HepG2 (cell line): ENCODE measurements around the gene NECAB2. TPM values are rescaled to one million over a fixed set of nuclear protein-coding genes. Genes with fewer than 3 reads are reported as not detected.
A peak's percentile ranks its signal among the peaks of the same experiment; 100 is the strongest.
"Not testable (repeated sequence)": the region's sequence is repeated elsewhere in the genome, so short reads cannot be mapped to it uniquely, and the experiment has no call there.

Experiments
- ATAC-seq: fragments of 200-7000 bp; cut with Tn5 transposase; 3 replicates; pipeline ENCODE4 v1.9.1; 2020; ENCODE audit warnings: mild to moderate bottlenecking, moderate library complexity
- BruUV-seq: library from RNA; stranded (reverse); fragments of 400-500 nt; replicated peaks from 2 replicates; lab custom pipeline; 2021; lab: Mats Ljungman, UMichigan
- CTCF ChIA-PET: fragments of 300-600 bp; formaldehyde crosslinking; extraction: SDS; loops from one replicate; lab custom pipeline; 2021; ENCODE audit warnings: low total read pairs, inconsistent platforms, low intra/inter-chr PET ratio; lab: Yijun Ruan, JAX
- POLR2A ChIA-PET: fragments of 350-600 bp; sonication (Branson Sonifier 250); formaldehyde crosslinking; loops from one replicate; lab custom pipeline; 2020; ENCODE audit warnings: antibody characterized with exemption, inconsistent platforms; lab: Yijun Ruan, JAX
- DNase-seq: peaks from one replicate; pipeline ENCODE4 v3.0.0-alpha.2; 2015; ENCODE audit warnings: low spot score
- FAIRE-seq: peaks from 3 replicates; lab custom pipeline; 2011; peaks lifted over from hg19 to GRCh38; lab: Jason Lieb, UNC
- H2AFZ ChIP-seq: one replicate; pipeline ENCODE4 v1.6.1; 2011; ENCODE audit warnings: low read length, inconsistent platforms
- H3K27ac ChIP-seq: fragments of 300-600 bp; 3 replicates; pipeline ENCODE4 v1.8.0; 2011; ENCODE audit warnings: mixed run types, mild to moderate bottlenecking, mixed read lengths, low read length, inconsistent platforms; ENCODE audit not compliant: insufficient read depth; ENCODE audit errors: extremely low read length
- H3K27me3 ChIP-seq, 2 experiments: fragments of 200-600 bp in 1 of 2; 2 replicates in 1 of 2; 3 replicates in 1 of 2; pipeline versions ENCODE4 v1.6.0 to v1.8.0; 2011; ENCODE audit warnings: low read length in 2 of 2, mild to moderate bottlenecking in 2 of 2, moderate library complexity in 2 of 2, inconsistent platforms in 1 of 2; ENCODE audit not compliant: insufficient read depth in 2 of 2, control insufficient read depth in 1 of 2
- H3K36me3 ChIP-seq, 2 experiments: fragments of 200-600 bp in 1 of 2; replicated peaks in 1 of 2; 2 replicates in 1 of 2; 3 replicates in 1 of 2; pipeline versions ENCODE4 v1.5.1 to v1.8.0; 2011; ENCODE audit warnings: low read length in 2 of 2, inconsistent platforms in 1 of 2; ENCODE audit not compliant: insufficient read depth in 2 of 2, control insufficient read depth in 1 of 2
- H3K4me1 ChIP-seq: 2 replicates; pipeline ENCODE4 v1.5.1; 2012; ENCODE audit warnings: low read length, inconsistent platforms; ENCODE audit not compliant: insufficient read depth
- H3K4me2 ChIP-seq: 2 replicates; pipeline ENCODE4 v1.6.0; 2011; ENCODE audit warnings: low read depth, low read length, inconsistent platforms
- H3K4me3 ChIP-seq, 3 experiments: fragments of 200-600 bp in 1 of 3; sonication (generic), shearing (Covaris generic) in 1 of 3; replicated peaks in 1 of 3; 2 replicates each; pipeline ENCODE4 v1.5.1; 2011 to 2016; ENCODE audit warnings: low read length in 3 of 3, inconsistent platforms in 2 of 3, low read depth in 2 of 3, mild to moderate bottlenecking in 2 of 3, control low read depth in 1 of 3, mixed read lengths in 1 of 3; ENCODE audit not compliant: insufficient read depth in 1 of 3
- H3K79me2 ChIP-seq: one replicate; pipeline ENCODE4 v1.6.1; 2011; ENCODE audit warnings: low read length, inconsistent platforms; ENCODE audit not compliant: insufficient read depth
- H3K9ac ChIP-seq: 2 replicates; pipeline ENCODE4 v1.6.0; 2011; ENCODE audit warnings: mild to moderate bottlenecking, low read depth, low read length, inconsistent platforms; ENCODE audit not compliant: insufficient read depth
- H3K9me3 ChIP-seq: 2 replicates; pipeline ENCODE4 v1.5.1; 2012; ENCODE audit warnings: mild to moderate bottlenecking, low read length
- H4K20me1 ChIP-seq: 2 replicates; pipeline ENCODE4 v1.6.0; 2011; ENCODE audit warnings: inconsistent platforms, mild to moderate bottlenecking, low read length, moderate library complexity; ENCODE audit not compliant: insufficient read depth
- ARNTL ChIP-seq: sonication (generic); formaldehyde crosslinking; IDR thresholded peaks from 2 replicates; pipeline ENCODE4 v1.4.0; 2020; ENCODE audit warnings: mild to moderate bottlenecking, missing genetic modification reagents
- ATF7 ChIP-seq, 2 experiments: fragments of 450-650 bp in 1 of 2; sonication (generic) in 1 of 2; formaldehyde crosslinking in 1 of 2; IDR thresholded peaks; 2 replicates each; pipeline versions ENCODE4 v1.4.0 to v1.6.1; 2016 to 2020; ENCODE audit warnings: antibody characterized with exemption in 1 of 2, mild to moderate bottlenecking in 1 of 2, missing genetic modification reagents in 1 of 2
- CREB1 ChIP-seq, 2 experiments: fragments of 450-650 bp in 1 of 2; IDR thresholded peaks; 2 replicates each; pipeline ENCODE4 v1.6.1; 2016 to 2017; ENCODE audit warnings: control low read depth in 1 of 2, mild to moderate bottlenecking in 1 of 2, missing compliant biosample characterization in 1 of 2, missing genetic modification characterization in 1 of 2
- DPF2 ChIP-seq: sonication (generic); formaldehyde crosslinking; IDR thresholded peaks from 2 replicates; pipeline ENCODE4 v1.4.0; 2020; ENCODE audit warnings: mild to moderate bottlenecking, low read depth, missing genetic modification reagents, borderline replicate concordance
- MAZ ChIP-seq, 2 experiments: sonication (generic) in 1 of 2; formaldehyde crosslinking in 1 of 2; IDR thresholded peaks; 2 replicates each; pipeline versions ENCODE4 v1.5.0 to v1.6.1; 2012 to 2020; ENCODE audit warnings: low read depth in 2 of 2, mild to moderate bottlenecking in 2 of 2, borderline replicate concordance in 1 of 2, improper control_type of control experiment in 1 of 2, low read length in 1 of 2, missing genetic modification reagents in 1 of 2, moderate library complexity in 1 of 2
- PRPF4 ChIP-seq: fragments of 200-400 bp; formaldehyde crosslinking; IDR thresholded peaks from 2 replicates; pipeline ENCODE4 v1.6.1; 2016; ENCODE audit warnings: low read length, low read depth; ENCODE audit not compliant: poor library complexity, severe bottlenecking
- ZBTB38 ChIP-seq: sonication (generic); formaldehyde crosslinking; IDR thresholded peaks from 2 replicates; pipeline ENCODE4 v1.5.1; 2020; ENCODE audit warnings: mild to moderate bottlenecking, missing genetic modification reagents
- ZMYM3 ChIP-seq: sonication (generic); formaldehyde crosslinking; IDR thresholded peaks from 2 replicates; pipeline ENCODE4 v1.5.1; 2020; ENCODE audit warnings: mild to moderate bottlenecking, missing genetic modification reagents
- ZNF343 ChIP-seq: sonication (generic); formaldehyde crosslinking; IDR thresholded peaks from 2 replicates; pipeline ENCODE4 v1.4.0; 2020; ENCODE audit warnings: mild to moderate bottlenecking, missing genetic modification reagents
- ZNF460 ChIP-seq: sonication (generic); formaldehyde crosslinking; IDR thresholded peaks from 2 replicates; pipeline ENCODE4 v1.5.1; 2020; ENCODE audit warnings: missing genetic modification reagents, mild to moderate bottlenecking, borderline replicate concordance
- ZNF598 ChIP-seq: sonication (generic); formaldehyde crosslinking; IDR thresholded peaks from 2 replicates; pipeline ENCODE4 v1.5.1; 2020; ENCODE audit warnings: mild to moderate bottlenecking, missing genetic modification reagents, borderline replicate concordance
- WGBS: methylation state at CpG from one replicate; pipeline ENCODE4 v1.1.6; 2017; ENCODE audit warnings: low lambda C conversion rate; 5-methylcytosine and 5-hydroxymethylcytosine counted together
- in situ Hi-C: cut with HindIII; loops from 2 replicates; pipeline ENCODE4 v1.10.0; 2017; ENCODE audit warnings: low pct_unique_long_range_greater_than_20kb; ENCODE audit not compliant: extremely low pct_ligation_motif_present
- intact Hi-C: fragments of 100-400 bp; cut with micrococcal nuclease; formaldehyde crosslinking; loops from one replicate; pipeline ENCODE4 v1.10.0; 2022; ENCODE audit not compliant: unreplicated experiment
- polyA plus RNA-seq, 8 experiments: library from polyadenylated mRNA; depleted of rRNA in 3 of 8; stranded (reverse) in 7 of 8; unstranded in 1 of 8; fragments of >200 nt; fragmentation: Illumina TruSeq in 4 of 8; extraction: Trizol in 4 of 8; gene quantifications; 2 replicates each; pipeline versions ENCODE4 v1.2.1 to v1.2.3, GENCODE V29; 2011 to 2016; ENCODE audit warnings: low read depth in 4 of 8, missing spikeins in 1 of 8, mixed read lengths in 1 of 8; ENCODE audit not compliant: insufficient read depth in 1 of 8
- total RNA-seq, 5 experiments: library from RNA; depleted of rRNA; stranded (reverse); fragments of >200 nt; fragmentation: Illumina TruSeq; extraction: Trizol; gene quantifications; 2 replicates each; pipeline ENCODE4 v1.2.3, GENCODE V29; 2016; ENCODE audit warnings: low read depth in 1 of 5
- TF ChIP-seq, protein P1 (sequence below): sonication (generic); formaldehyde crosslinking; IDR thresholded peaks from one replicate; pipeline ENCODE4 v1.5.1; 2020; ENCODE audit warnings: mild to moderate bottlenecking, missing genetic modification reagents; ENCODE audit errors: not compliant biosample characterization

NECAB2 gene
- total and polyA plus RNA-seq, 2 of the 13 experiments (the other 11 are each of a cell fraction or from before 2014, with no cell fraction given), result 0.21 to 0.49 TPM

DNA sequence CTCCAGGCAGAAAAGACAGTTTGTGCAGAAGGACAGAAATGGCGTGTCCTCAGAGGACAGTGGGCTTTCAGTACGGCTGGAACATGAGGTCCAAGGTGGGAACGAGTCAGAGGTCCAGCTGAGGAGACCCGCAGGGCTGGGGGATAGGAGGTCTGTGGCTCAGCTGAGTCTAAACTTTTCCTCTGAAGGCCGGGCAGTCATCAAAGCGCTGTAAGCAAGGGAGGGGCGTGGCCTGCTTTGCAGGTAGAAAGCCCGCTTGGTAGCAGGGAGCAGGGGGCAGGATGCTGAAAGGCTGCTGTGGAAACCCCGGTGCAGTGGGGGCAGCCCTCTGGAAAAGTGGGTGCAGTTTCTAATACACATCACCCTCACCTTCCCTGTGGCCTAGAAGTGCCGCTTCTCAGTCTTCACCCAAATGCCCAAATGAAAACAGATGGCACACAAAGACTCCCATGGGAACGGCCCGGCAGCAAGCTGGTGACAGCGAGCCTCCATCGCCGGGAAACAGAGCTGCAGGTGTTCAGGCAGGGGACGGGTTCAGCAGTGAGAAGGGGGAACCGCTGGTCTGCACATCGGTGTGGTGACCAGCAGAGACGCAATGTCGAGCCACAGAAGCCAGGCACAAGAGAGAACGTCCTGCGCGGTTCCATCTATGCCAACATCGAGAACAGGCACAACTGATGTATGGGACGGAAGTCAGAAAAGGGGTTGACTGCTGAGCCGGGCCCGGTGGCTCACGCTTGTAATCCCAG is 27.2 kb upstream of the NECAB2 start (continued):
- TF ChIP-seq MAZ (IDR thresholded peaks at IDR 0.05; ENCODE audit: borderline replicate concordance, low read depth, low read length) (no peak), MAZ (CRISPR knock-in tag; IDR thresholded peaks at IDR 0.05; ENCODE audit: low read depth) (no peak), ZNF598 (CRISPR knock-in tag) (peak; percentile 47; the same call in 1 of the 2 replicates), ARNTL (no peak), ZBTB38 (peak; percentile 98), PRPF4 (peak; percentile 67), ZMYM3 (no peak), ZNF343 (CRISPR knock-in tag) (no peak), DPF2 (no peak)
- TF ChIP-seq, all 625 proteins: peak for 14

DNA sequence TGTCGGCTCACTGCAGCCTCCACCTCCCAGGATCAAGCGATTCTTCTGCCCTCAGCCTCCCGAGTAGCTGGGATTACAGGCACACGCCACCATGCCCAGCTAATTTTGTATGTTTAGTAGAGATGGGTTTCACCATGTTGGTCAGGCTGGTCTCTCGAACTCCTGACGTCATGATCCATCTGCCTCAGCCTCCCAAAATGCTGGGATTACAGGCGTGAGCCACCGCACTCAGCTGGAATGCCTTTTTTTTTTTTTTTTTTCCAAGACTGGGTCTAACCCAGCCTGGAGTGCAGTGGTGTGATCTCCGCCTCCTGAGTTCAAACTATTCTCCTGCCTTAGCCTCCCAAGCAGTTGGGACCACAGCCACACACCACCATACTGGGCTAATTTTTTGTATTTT is 26.5 kb upstream of the NECAB2 start:
- H3K4me2 ChIP-seq; H4K20me1 ChIP-seq; H3K36me3 ChIP-seq; H3K9ac ChIP-seq; H3K79me2 ChIP-seq; CTCF ChIA-PET; DNase-seq; ATAC-seq; FAIRE-seq; H3K9me3 ChIP-seq; H3K27ac ChIP-seq; in situ Hi-C loops; H2AFZ ChIP-seq; BruUV-seq; intact Hi-C loops; H3K4me3 ChIP-seq; TF ChIP-seq CREB1, ATF7 (CRISPR knock-in tag; IDR thresholded peaks at IDR 0.05): not testable (repeated sequence)
- POLR2A ChIA-PET, result interaction anchor here (0.7 to 4.3 kb wide), 3 partner anchors 12 to 169 kb away, joined by 3 to 58 read pairs (median 4); partner anchors contain the start of gene OSGIN1
- peaks cover 6 to 34% of the 10 kb centered on the region in 2 experiments; a peak in 3 of 5 replicates for H3K27me3 ChIP-seq
- peaks cover 92% of the 10 kb centered on the region for H3K4me1 ChIP-seq
- WGBS, result 50% methylated on average over 9 of the region's 9 CpGs
- peak; percentile 87 for TF ChIP-seq CREB1 (IDR thresholded peaks at IDR 0.05)
- TF ChIP-seq ZNF460 (CRISPR knock-in tag), result peak; percentile 54; the same call in 1 of the 2 replicates
- peak; percentile 74 for TF ChIP-seq ATF7 (IDR thresholded peaks at IDR 0.05)
- TF ChIP-seq, protein P1, sequence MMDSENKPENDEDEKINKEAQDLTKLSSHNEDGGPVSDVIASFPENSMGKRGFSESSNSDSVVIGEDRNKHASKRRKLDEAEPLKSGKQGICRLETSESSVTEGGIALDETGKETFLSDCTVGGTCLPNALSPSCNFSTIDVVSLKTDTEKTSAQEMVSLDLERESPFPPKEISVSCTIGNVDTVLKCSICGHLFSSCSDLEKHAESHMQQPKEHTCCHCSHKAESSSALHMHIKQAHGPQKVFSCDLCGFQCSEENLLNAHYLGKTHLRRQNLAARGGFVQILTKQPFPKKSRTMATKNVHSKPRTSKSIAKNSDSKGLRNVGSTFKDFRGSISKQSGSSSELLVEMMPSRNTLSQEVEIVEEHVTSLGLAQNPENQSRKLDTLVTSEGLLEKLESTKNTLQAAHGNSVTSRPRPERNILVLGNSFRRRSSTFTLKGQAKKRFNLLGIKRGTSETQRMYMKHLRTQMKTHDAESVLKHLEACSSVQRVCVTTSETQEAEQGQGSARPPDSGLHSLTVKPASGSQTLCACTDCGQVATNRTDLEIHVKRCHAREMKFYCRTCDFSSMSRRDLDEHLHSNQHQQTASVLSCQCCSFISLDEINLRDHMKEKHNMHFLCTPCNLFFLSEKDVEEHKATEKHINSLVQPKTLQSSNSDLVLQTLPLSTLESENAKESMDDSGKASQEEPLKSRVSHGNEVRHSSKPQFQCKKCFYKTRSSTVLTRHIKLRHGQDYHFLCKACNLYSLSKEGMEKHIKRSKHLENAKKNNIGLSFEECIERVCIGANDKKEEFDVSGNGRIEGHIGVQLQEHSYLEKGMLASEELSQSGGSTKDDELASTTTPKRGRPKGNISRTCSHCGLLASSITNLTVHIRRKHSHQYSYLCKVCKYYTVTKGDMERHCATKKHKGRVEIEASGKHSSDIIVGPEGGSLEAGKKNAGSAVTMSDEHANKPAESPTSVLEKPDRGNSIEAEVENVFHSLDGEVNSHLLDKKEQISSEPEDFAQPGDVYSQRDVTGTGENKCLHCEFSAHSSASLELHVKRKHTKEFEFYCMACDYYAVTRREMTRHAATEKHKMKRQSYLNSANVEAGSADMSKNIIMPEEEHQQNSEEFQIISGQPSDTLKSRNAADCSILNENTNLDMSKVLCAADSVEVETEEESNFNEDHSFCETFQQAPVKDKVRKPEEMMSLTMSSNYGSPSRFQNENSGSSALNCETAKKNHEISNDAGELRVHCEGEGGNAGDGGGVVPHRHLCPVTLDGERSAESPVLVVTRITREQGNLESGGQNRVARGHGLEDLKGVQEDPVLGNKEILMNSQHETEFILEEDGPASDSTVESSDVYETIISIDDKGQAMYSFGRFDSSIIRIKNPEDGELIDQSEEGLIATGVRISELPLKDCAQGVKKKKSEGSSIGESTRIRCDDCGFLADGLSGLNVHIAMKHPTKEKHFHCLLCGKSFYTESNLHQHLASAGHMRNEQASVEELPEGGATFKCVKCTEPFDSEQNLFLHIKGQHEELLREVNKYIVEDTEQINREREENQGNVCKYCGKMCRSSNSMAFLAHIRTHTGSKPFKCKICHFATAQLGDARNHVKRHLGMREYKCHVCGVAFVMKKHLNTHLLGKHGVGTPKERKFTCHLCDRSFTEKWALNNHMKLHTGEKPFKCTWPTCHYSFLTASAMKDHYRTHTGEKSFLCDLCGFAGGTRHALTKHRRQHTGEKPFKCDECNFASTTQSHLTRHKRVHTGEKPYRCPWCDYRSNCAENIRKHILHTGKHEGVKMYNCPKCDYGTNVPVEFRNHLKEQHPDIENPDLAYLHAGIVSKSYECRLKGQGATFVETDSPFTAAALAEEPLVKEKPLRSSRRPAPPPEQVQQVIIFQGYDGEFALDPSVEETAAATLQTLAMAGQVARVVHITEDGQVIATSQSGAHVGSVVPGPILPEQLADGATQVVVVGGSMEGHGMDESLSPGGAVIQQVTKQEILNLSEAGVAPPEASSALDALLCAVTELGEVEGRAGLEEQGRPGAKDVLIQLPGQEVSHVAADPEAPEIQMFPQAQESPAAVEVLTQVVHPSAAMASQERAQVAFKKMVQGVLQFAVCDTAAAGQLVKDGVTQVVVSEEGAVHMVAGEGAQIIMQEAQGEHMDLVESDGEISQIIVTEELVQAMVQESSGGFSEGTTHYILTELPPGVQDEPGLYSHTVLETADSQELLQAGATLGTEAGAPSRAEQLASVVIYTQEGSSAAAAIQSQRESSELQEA (CRISPR knock-in tag), result peak; percentile 22
